Fibroblast of lung (primary cell): ENCODE data around the gene VPS54.

Experiments used
- EZH2 ChIP-seq: IDR thresholded peaks from 2 replicates; pipeline ENCODE4 v1.5.1; 2012; ENCODE audit warnings: low read length, control low read depth, mild to moderate bottlenecking; ENCODE audit errors: missing control alignments
- TF ChIP-seq, protein P1 (sequence below), 2 donors: IDR thresholded peaks in 1 of 2; conservative IDR thresholded peaks in 1 of 2; 1 replicate in 1 of 2; 2 replicates in 1 of 2; pipeline ENCODE4 v1.5.1; 2011 to 2012; ENCODE audit warnings: low read length in 2 of 2, control low read depth in 1 of 2, inconsistent platforms in 1 of 2, low read depth in 1 of 2, mild to moderate bottlenecking in 1 of 2

DNA sequence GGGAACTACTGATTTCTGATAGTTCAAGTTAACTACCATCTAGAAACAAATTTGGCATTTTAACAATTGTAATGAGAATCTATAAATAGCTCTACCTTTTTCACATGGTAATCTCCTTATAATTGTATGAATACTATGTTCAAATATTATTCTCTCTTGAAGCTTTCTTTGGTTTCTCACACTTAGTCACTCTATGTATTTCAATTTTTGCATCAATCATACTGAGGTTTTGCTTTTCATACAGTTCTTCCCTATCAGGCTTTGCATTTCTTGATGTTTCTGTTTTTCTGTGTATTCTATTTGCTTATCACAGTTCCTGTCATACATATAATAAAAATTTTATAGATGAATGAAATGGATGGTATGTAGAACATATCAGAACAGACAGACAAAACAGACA lies 16.0 kb downstream of the VPS54 start:
- TF ChIP-seq EZH2: no peak
- TF ChIP-seq, protein P1, sequence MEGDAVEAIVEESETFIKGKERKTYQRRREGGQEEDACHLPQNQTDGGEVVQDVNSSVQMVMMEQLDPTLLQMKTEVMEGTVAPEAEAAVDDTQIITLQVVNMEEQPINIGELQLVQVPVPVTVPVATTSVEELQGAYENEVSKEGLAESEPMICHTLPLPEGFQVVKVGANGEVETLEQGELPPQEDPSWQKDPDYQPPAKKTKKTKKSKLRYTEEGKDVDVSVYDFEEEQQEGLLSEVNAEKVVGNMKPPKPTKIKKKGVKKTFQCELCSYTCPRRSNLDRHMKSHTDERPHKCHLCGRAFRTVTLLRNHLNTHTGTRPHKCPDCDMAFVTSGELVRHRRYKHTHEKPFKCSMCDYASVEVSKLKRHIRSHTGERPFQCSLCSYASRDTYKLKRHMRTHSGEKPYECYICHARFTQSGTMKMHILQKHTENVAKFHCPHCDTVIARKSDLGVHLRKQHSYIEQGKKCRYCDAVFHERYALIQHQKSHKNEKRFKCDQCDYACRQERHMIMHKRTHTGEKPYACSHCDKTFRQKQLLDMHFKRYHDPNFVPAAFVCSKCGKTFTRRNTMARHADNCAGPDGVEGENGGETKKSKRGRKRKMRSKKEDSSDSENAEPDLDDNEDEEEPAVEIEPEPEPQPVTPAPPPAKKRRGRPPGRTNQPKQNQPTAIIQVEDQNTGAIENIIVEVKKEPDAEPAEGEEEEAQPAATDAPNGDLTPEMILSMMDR (conservative IDR thresholded peaks at IDR 0.05 in 1 of 2, IDR thresholded peaks at IDR 0.05 in 1 of 2; ENCODE audit: low read depth in 1 of 2, low read length in 2 of 2): no peak
